Measurements from ENCODE around the gene TMEFF2. TPM values are rescaled to one million over a fixed set of nuclear protein-coding genes. Genes with fewer than 3 reads are reported as not detected.

The TMEFF2 gene
- total RNA-seq, 1 donor from 2014 or later: 0.16 TPM

DNA sequence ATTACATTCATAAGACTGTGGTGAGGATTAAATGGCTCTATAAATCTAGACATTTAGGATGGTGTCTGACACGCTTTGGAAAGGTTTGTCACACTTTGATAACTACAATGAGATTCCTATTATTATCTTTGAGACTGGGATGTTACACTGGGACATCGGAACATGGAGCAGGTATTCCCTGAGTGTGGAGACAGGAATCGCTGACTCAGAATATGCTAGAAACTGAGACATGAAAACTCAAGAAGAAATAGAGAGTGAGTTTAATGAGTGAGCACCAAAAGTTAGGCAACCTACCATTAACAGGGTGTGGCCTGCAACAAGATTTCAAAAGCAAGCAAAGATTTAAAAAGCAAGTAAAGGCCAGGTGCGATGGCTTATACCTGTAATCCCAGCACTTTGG, 145.4 kb downstream of the TMEFF2 start:
- H3K9me3 ChIP-seq (replicated peaks): no peaks in the 10 kb centered on the region
- H3K4me3 ChIP-seq: no peak overlapping the region
- no peaks in the 10 kb centered on the region for H3K4me1 ChIP-seq
- intact Hi-C loops (cut with micrococcal nuclease): no loop called here
- H3K27ac ChIP-seq (replicated peaks): no peak overlapping the region
- H3K27me3 ChIP-seq (ENCODE audit: low read depth): no peaks in the 10 kb centered on the region
- DNase-seq: no peak
- H3K36me3 ChIP-seq: no peaks in the 10 kb centered on the region
- TF ChIP-seq, protein P1, sequence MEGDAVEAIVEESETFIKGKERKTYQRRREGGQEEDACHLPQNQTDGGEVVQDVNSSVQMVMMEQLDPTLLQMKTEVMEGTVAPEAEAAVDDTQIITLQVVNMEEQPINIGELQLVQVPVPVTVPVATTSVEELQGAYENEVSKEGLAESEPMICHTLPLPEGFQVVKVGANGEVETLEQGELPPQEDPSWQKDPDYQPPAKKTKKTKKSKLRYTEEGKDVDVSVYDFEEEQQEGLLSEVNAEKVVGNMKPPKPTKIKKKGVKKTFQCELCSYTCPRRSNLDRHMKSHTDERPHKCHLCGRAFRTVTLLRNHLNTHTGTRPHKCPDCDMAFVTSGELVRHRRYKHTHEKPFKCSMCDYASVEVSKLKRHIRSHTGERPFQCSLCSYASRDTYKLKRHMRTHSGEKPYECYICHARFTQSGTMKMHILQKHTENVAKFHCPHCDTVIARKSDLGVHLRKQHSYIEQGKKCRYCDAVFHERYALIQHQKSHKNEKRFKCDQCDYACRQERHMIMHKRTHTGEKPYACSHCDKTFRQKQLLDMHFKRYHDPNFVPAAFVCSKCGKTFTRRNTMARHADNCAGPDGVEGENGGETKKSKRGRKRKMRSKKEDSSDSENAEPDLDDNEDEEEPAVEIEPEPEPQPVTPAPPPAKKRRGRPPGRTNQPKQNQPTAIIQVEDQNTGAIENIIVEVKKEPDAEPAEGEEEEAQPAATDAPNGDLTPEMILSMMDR (IDR thresholded peaks at IDR 0.05; ENCODE audit: borderline replicate concordance): no peak

DNA sequence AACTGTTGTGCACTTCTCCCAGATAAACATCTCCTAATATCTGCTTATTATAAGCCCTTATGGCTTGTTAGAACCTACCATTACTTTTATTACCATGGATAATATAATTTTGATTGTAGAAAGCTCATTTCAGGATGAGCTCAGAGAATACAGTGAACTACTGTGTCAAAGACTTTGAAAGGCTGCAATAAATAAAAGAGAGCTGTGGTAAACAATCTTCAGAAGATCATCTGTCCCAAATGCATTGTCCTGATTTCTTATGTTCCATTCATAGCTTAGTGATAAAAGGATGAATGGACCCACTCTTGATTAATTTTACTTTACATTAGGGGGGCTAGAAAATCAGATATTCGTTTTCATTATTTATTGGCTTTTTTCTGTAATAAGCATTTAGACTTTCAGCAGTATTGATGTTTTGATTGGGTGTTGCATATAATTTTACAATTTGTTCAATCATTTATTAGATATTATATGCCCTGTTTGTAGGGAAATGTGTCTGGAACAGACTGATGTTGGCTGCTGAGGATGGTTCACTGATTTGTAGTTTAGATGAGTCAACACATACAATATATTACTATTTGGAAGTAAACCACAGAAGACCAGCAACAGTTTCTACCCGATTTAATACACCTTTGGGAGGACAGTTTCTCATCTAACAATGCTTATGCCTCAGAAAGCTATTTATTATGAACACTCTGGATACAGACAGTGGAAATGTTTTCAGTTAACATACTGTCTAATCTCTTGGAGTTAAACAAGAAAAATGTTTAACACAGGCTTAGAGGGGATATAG, 147.2 kb downstream of the TMEFF2 start:
- TF ChIP-seq, protein P1 (IDR thresholded peaks at IDR 0.05; ENCODE audit: borderline replicate concordance): no peak
- H3K4me3 ChIP-seq: no peak overlapping the region
- intact Hi-C loops (cut with micrococcal nuclease): no loop called here
- H3K9me3 ChIP-seq (replicated peaks): no peaks in the 10 kb centered on the region
- H3K27ac ChIP-seq (replicated peaks): no peak overlapping the region
- H3K27me3 ChIP-seq (ENCODE audit: low read depth): no peaks in the 10 kb centered on the region
- H3K4me1 ChIP-seq: no peaks in the 10 kb centered on the region
- no peak for DNase-seq
- H3K36me3 ChIP-seq: no peaks in the 10 kb centered on the region

DNA sequence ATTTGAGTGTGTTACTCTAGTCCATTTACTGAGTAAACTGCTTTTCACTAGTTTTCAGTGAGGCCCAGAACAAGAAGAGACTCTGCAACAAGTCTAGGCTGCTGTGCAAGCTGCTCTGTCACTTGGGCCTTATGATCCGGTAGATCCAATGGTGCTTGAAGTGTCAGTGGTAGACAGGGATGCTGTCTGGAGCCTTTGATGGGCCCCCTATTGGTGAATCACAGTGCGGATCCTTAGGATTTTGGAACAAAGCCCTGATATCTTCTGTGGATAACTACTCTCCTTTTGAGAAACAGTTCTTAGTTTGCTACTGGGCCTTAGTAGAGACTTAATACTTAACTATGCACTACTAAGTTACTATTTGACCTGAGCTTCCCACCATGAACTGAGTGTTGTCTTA, 150.2 kb downstream of the TMEFF2 start:
- Histone ChIP-seq H3K27me3 (ENCODE audit: low read depth) (no peaks in the 10 kb centered on the region), H3K4me1 (no peaks in the 10 kb centered on the region), H3K36me3 (no peaks in the 10 kb centered on the region), H3K27ac (replicated peaks) (no peak overlapping the region), H3K9me3 (replicated peaks) (no peaks in the 10 kb centered on the region), H3K4me3 (no peak overlapping the region)
- DNase-seq: no peak
- TF ChIP-seq, protein P1 (IDR thresholded peaks at IDR 0.05; ENCODE audit: borderline replicate concordance): no peak
- intact Hi-C loops (cut with micrococcal nuclease): no loop called here

DNA sequence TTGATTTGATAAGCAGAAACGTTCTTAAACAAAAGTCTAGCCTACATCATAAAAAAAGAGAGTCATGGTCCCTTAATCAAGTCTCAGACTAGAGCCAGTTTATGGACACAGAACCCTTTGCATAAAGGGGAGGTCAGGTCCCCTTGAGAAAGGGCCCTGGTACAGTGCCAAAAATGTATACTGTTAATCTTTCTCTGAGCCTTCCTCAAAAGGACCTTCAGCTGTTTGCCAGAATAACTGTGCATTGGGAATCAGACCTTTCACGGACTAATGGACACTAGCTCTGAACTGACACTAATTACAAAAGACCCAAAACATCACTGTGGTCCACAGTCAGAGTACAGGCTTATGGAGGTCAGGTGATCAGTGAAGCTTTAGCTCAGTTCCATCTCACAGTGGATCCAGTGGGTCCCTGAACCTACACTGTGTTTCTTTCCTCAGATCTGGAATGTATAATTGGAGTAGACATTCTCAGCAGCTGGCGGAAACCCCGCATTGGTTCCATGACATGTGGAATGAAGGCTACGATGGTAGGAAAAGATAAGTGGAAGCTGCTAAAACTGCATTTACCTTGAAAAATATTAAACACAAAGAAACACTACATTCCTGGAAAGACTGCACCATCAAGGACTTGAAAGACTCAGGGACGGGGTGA, 151.4 kb downstream of the TMEFF2 start:
- Histone ChIP-seq H3K27ac (replicated peaks) (no peak overlapping the region), H3K9me3 (replicated peaks) (no peaks in the 10 kb centered on the region), H3K27me3 (ENCODE audit: low read depth) (no peaks in the 10 kb centered on the region), H3K4me1 (no peaks in the 10 kb centered on the region), H3K36me3 (no peaks in the 10 kb centered on the region), H3K4me3 (no peak overlapping the region)
- TF ChIP-seq, protein P1 (IDR thresholded peaks at IDR 0.05; ENCODE audit: borderline replicate concordance): no peak
- no peak for DNase-seq
- intact Hi-C loops (cut with micrococcal nuclease): no loop called here

DNA sequence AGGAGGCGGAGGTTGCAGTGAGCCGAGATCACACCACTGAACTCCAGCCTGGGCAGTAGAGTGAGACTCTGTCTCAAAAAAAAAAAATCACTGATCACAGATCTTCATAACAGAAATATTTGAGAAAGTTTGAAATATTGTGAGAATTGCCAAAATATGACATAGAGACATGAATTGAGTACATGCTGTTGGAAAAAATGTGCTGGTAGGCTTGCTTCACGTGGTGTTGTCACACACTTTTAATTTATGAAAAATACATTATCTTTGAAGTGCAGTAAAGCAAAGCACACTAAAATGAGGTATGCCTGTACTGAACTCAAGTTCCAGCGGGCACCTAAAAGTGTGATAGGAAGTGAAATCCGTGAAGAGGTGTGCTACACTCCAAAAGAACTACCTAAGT, 152.6 kb downstream of the TMEFF2 start:
- TF ChIP-seq, protein P1 (IDR thresholded peaks at IDR 0.05; ENCODE audit: borderline replicate concordance): no peak
- Histone ChIP-seq H3K4me3 (no peak overlapping the region), H3K27ac (replicated peaks) (no peak overlapping the region), H3K4me1 (no peaks in the 10 kb centered on the region), H3K27me3 (ENCODE audit: low read depth) (no peaks in the 10 kb centered on the region), H3K9me3 (replicated peaks) (no peaks in the 10 kb centered on the region), H3K36me3 (no peaks in the 10 kb centered on the region)
- DNase-seq: no peak
- intact Hi-C loops (cut with micrococcal nuclease): no loop called here
